Naive thymus-derived CD8-positive, alpha-beta T cell (primary cell): ENCODE results near the gene SRPRB. TPM values are rescaled to one million over a fixed set of nuclear protein-coding genes. Genes with fewer than 3 reads are reported as not detected.

Source experiments
- ATAC-seq, 2 donors: fragments of 150-1000 bp; cut with Tn5 transposase in 1 of 2; sonication (Bioruptor Pico), chemical (Tn5 transposase) in 1 of 2; 1 replicate in 1 of 2; 2 replicates in 1 of 2; pipeline ENCODE4 v1.10.0; 2021; ENCODE audit warnings: mild to moderate bottlenecking in 2 of 2, moderate library complexity in 2 of 2
- POLR2A ChIA-PET: fragments of 350-600 bp; sonication (Branson Sonifier 250); formaldehyde crosslinking; loops from one replicate; lab custom pipeline; 2021; ENCODE audit warnings: antibody characterized with exemption; lab: Charles Lee
- DNase-seq, 10 donors: peaks; one replicate each; pipeline versions ENCODE4 v3.0.0 to v3.0.0-alpha.2; 2020 to 2022
- H3K27ac Mint-ChIP-seq, 10 donors: one replicate each; pipeline ENCODE4 v1.8.0; 2020 to 2022; ENCODE audit warnings: mild to moderate bottlenecking in 10 of 10, mixed read lengths in 10 of 10, moderate library complexity in 4 of 10, inconsistent platforms in 1 of 10
- H3K27me3 Mint-ChIP-seq, 5 donors: one replicate each; pipeline ENCODE4 v1.8.0; 2021 to 2022; ENCODE audit warnings: mixed read lengths in 5 of 5
- H3K36me3 Mint-ChIP-seq, 3 donors: one replicate each; pipeline ENCODE4 v1.8.0; 2020 to 2022; ENCODE audit warnings: mixed read lengths in 3 of 3, mild to moderate bottlenecking in 2 of 3, inconsistent platforms in 1 of 3
- H3K4me1 Mint-ChIP-seq, 4 donors: one replicate each; pipeline ENCODE4 v1.8.0; 2021 to 2022; ENCODE audit warnings: mixed read lengths in 4 of 4
- H3K4me3 Mint-ChIP-seq, 10 donors: one replicate each; pipeline ENCODE4 v1.8.0; 2020 to 2022; ENCODE audit warnings: mild to moderate bottlenecking in 10 of 10, mixed read lengths in 10 of 10, moderate library complexity in 6 of 10, inconsistent platforms in 1 of 10
- H3K9me3 Mint-ChIP-seq, 9 donors: one replicate each; pipeline ENCODE4 v1.8.0; 2020 to 2022; ENCODE audit warnings: mixed read lengths in 9 of 9, mild to moderate bottlenecking in 3 of 9, inconsistent platforms in 1 of 9, moderate library complexity in 1 of 9
- polyA plus RNA-seq, 3 donors: library from polyadenylated mRNA; unstranded; fragments of 300-500 nt; fragmentation: Illumina TruSeq; gene quantifications; one replicate each; pipeline ENCODE4 v1.2.3, GENCODE V29; 2021
- total RNA-seq, 8 experiments: library from RNA in 2 of 8; stranded (reverse) in 2 of 8; gene quantifications; one replicate each; pipeline ENCODE4 v1.2.3 and lab custom pipeline; 2021 to 2026

The SRPRB gene
- total and polyA plus RNA-seq, 5 experiments from 2014 or later, result 34.4 to 48.7 (median 38.2) TPM

DNA sequence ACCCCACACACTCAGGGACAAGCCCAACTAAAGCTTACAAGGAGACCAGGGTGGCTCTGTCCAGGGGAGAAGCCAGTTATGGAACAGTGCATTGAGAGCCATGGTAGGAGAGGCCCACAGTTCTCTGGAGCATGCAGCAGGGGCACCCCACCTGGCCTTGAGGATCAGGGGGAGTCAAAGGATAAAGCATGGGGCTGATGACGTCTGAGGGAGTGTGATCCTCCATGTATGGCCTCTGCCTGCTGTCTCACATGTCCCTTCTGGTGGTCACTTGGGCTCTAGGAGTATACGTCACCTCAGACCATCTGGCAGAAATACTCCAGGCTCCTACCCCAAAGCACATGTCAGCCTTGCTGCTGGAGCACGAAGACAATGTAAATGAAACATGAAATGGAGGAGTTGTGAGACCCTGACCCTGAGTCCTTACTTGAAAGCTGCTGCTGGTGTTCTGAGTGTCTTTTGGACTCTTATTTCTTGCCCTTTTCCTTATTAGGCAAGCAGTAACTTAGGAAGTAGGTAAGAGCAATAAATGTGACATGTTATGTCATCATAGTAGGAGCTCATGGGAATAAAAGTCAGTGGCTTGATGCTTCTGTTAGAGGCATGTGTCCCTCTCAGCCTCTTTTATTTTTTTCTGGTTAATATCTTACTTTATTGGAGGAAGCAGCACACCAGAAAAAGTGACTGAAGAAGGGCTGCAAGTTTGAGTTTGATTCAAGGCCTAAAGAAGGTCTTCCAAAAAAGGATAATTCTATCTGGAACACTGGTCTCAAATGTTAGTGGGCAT lies 15.5 kb downstream of the SRPRB start:
- POLR2A ChIA-PET, result no interaction called here
- ATAC-seq, result no peak
- peaks cover 0 to 4% (median 0%) of the 10 kb centered on the region in 4 donors for H3K4me1 Mint-ChIP-seq
- H3K27me3 Mint-ChIP-seq, result no peaks in the 10 kb centered on the region
- H3K27ac Mint-ChIP-seq, result peak overlapping the region in 1 of 10 donors; percentile 48
- H3K4me3 Mint-ChIP-seq, result no peak overlapping the region
- no peaks in the 10 kb centered on the region for H3K9me3 Mint-ChIP-seq
- DNase-seq, result no peak
- H3K36me3 Mint-ChIP-seq, result peaks cover 0 to 87% (median 23%) of the 10 kb centered on the region in 3 donors

DNA sequence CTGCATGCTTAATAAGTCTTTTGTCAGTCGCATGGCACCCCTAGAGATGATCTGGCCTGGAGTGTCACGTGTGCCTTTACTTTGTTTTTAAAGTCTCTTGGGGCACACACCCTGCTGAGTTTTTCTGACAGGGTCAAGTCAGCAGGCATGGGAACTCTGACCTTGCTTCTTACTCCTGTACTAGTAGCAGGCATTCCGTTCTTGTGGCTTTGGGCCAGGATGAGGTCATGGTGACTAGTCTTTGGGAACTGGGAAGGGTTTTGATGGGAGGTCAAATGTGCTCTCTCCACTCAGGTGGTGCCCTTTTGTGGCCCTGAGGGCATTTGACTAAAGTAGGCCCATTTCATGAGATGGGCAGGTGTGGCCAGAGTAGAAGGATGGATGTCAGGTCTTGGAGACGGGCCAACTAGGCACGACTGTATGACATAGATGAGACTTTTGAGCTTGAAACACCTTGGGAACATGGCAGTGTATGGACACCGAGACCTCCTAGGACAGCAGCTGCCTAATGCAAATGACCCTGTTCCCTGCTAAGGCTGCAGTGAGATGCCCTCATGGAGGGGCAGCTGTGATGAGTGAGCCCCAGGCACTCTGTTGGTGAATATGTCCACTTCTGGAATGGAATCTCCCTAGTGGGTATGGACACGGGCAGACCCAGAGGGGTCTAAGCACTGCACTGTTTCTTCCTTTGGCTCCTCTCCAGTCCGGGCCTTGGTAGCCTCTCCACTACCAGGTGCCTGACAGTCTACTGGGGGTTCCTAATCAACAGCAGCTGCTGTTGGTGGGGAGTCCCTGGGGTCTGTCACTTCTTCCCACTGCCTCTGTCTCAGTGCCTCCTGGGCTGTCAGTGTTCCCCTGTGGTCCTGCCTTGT lies 16.4 kb downstream of the SRPRB start:
- Mint-ChIP-seq H3K9me3 (no peaks in the 10 kb centered on the region), H3K27ac (peak overlapping the region in 4 of 10 donors; percentile 13 to 60 (median 24)), H3K4me1 (peaks cover 0 to 4% (median under 1%) of the 10 kb centered on the region in 4 donors), H3K36me3 (peaks cover 0 to 84% (median 22%) of the 10 kb centered on the region in 3 donors), H3K27me3 (no peaks in the 10 kb centered on the region), H3K4me3 (no peak overlapping the region)
- DNase-seq (no peak), ATAC-seq (no peak)
- POLR2A ChIA-PET, result no interaction called here

DNA sequence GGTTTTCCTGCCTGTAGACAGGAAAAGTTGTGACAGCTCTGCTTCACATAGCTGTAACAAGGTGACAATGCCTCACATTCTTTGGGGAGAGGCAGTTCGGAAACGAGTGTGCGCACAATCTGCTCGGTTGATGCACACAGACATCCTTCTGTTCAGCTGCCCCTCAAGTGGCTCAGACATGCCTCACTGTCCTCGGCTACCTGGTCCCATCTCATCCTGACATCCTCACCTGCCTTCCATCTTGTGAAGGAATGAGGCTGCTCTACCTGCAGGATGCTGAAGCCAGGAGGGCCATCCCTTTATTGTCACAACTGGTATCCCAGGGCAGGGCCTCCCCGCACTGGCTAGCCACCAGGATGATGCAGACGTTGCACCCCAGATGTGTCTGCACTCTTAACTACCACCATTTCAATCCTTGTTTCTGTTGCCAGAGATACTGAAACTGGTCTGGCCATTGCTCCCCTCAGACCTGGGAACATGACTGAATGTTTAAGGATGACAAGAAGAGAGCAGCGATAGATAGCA lies 19.4 kb downstream of the SRPRB start:
- Mint-ChIP-seq H3K36me3 (peaks cover 0 to 63% (median 18%) of the 10 kb centered on the region in 3 donors), H3K4me3 (no peak overlapping the region), H3K9me3 (no peaks in the 10 kb centered on the region), H3K4me1 (peaks cover 0 to 4% (median under 1%) of the 10 kb centered on the region in 4 donors), H3K27me3 (no peaks in the 10 kb centered on the region), H3K27ac (no peak overlapping the region)
- ATAC-seq (no peak), DNase-seq (no peak)
- POLR2A ChIA-PET, result no interaction called here

DNA sequence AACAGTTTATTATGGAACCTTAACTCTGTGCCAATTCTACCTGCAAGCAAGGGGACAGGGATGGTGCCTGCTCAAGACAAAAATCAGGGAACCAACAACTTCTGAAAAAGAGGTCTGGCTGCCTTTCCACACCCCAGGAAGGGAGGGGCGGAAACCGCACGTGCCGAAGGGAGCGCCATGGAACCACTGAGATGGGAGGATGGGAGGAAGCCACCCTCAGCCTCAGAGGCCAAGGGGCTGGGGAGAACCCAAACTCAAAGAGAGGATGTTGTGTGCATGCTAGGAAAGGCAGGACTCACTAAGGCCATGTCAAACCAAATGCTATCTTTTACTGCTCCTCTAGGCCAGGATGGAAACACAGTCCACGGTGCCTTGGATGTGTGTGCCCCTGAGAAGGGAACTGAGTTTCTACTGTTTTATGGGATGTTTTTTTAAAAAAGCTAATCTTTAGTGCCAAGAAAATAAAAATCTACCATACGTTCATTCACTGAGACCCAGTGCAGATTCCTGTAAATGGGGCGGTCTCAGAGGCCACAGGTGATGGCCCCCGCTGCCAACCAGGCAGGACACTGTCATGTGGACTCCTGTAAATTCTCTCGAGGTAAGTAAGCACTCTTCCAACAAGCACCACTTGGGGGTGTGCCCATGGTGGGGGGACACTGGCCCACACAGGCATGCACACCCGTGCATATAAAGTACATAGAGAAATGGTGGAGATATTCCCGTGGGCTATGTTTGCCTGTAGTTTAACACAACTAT lies 20.5 kb downstream of the SRPRB start:
- no peak for ATAC-seq
- H3K9me3 Mint-ChIP-seq, result no peaks in the 10 kb centered on the region
- DNase-seq, result no peak
- H3K27ac Mint-ChIP-seq, result peak overlapping the region in 1 of 10 donors; percentile 52
- H3K36me3 Mint-ChIP-seq, result peaks cover 0 to 51% (median 17%) of the 10 kb centered on the region in 3 donors
- no peaks in the 10 kb centered on the region for H3K27me3 Mint-ChIP-seq
- H3K4me3 Mint-ChIP-seq, result no peak overlapping the region
- POLR2A ChIA-PET, result no interaction called here
- peaks cover 0 to 8% (median under 1%) of the 10 kb centered on the region in 4 donors for H3K4me1 Mint-ChIP-seq

DNA sequence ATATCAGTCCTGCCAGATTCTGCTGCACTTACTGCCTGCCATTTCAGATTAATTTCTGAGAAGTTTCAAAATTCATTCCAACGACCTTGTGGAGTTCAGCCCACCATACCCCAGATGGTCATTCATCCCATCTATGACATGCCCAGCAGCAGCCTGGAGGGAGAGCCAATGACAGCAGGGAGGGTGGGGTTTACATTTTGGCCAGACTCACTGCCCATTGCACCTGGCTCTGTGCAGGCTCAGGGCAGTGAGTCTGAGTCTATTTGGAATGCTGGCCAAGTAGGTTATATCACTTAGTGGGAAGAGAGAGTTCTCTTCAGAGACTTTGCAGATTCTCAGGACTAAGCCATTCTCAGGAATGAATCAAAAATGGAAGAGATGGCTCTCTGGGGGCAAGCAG lies 21.5 kb downstream of the SRPRB start:
- ATAC-seq (no peak), DNase-seq (no peak)
- H3K36me3 Mint-ChIP-seq, result peaks cover 0 to 42% (median 17%) of the 10 kb centered on the region in 3 donors
- H3K4me3 Mint-ChIP-seq, result no peak overlapping the region
- POLR2A ChIA-PET, result no interaction called here
- H3K4me1 Mint-ChIP-seq, result peaks cover 0 to 8% (median under 1%) of the 10 kb centered on the region in 4 donors
- no peaks in the 10 kb centered on the region for H3K27me3 Mint-ChIP-seq
- no peaks in the 10 kb centered on the region for H3K9me3 Mint-ChIP-seq
- H3K27ac Mint-ChIP-seq, result peak overlapping the region in 1 of 10 donors; percentile 15

DNA sequence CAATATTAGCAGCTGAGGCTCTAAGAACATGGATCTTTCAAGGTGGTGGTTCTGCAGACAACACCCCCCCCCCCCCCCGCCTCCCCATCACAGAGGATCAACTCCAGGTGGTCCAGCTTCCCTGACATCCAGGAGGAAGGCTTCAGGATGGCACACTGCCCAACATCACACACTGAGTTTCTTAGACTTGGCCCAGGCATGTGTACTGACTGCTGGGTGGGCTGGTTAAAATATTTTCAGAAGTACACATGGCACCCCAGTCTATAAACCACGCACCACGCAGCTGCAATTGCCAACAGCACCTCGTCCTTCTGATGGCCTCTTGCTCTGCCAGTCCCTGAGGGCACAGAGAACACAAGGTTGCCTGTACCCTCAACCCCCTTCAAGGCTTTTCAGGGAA lies 22.1 kb downstream of the SRPRB start:
- peaks cover 0 to 36% (median 14%) of the 10 kb centered on the region in 3 donors for H3K36me3 Mint-ChIP-seq
- no peak overlapping the region for H3K4me3 Mint-ChIP-seq
- POLR2A ChIA-PET, result no interaction called here
- peak overlapping the region in 1 of 10 donors; percentile 75 for H3K27ac Mint-ChIP-seq
- DNase-seq, result no peak
- peaks cover 0 to 8% (median under 1%) of the 10 kb centered on the region in 4 donors for H3K4me1 Mint-ChIP-seq
- no peaks in the 10 kb centered on the region for H3K27me3 Mint-ChIP-seq
- no peak for ATAC-seq
- H3K9me3 Mint-ChIP-seq, result no peaks in the 10 kb centered on the region

DNA sequence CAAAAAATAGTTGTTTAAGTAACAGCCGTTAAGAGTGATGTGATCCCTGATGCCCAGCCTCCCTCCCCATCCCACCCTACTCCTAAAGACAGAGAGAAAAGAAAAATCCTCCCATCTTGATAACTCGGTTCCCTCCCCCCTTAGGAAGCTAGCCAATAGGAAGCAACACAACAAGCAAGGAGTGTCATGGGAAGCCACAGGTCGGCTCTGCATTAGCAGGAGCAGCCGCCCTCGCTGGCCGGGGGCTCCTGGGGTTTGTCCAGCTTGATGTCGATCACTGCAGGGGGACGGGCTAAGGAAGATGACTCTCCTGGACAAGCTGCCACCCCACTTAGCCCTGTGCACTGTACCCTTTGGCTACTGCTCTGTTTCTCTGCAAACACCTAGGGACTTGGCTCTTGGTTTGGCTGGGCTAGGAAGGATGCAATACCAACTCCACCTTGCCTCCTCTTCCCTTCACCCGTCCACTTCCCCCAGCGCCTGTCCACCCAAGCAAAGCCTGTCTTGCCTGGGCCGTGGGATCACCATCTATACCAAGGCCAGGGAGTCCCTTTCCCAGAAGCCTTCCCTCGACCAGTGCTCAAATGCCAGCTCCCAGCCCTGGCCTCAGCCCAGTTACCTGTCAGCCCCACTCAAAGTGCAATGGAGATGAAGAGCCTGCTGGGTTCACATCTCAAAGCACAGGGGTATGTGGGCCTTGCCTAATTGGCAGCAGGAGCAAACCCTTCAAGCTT lies 23.1 kb downstream of the SRPRB start:
- H3K27ac Mint-ChIP-seq, result no peak overlapping the region
- peaks cover 0 to 3% (median 0%) of the 10 kb centered on the region in 5 donors for H3K27me3 Mint-ChIP-seq
- DNase-seq (no peak), ATAC-seq (no peak)
- peaks cover 0 to 8% (median under 1%) of the 10 kb centered on the region in 4 donors for H3K4me1 Mint-ChIP-seq
- H3K36me3 Mint-ChIP-seq, result peaks cover 0 to 27% (median 5%) of the 10 kb centered on the region in 3 donors
- POLR2A ChIA-PET, result no interaction called here
- no peak overlapping the region for H3K4me3 Mint-ChIP-seq
- H3K9me3 Mint-ChIP-seq, result no peaks in the 10 kb centered on the region

DNA sequence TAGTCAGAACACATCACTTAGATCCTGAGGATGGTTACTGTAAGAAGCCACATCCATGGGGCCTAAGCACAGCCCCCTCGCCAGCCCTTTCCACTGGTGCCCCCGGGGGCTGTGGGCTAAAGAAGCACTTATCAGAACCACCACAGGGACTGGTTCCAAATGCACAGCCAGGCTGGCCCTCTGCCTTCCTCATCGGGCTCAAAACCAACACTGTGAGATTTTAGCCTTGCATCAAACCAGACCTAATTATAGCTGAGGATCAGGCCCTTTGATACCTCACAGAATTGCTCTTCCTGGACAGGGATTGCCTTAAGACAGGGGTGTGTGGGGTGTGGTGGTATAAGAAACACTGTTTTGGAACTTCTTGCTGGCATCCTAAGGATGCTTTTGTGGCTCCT lies 23.7 kb downstream of the SRPRB start:
- Mint-ChIP-seq H3K9me3 (no peaks in the 10 kb centered on the region), H3K4me3 (no peak overlapping the region), H3K4me1 (peaks cover 0 to 8% (median under 1%) of the 10 kb centered on the region in 4 donors), H3K36me3 (peaks cover 0 to 22% (median 0%) of the 10 kb centered on the region in 3 donors), H3K27me3 (peaks cover 0 to 3% (median 0%) of the 10 kb centered on the region in 5 donors), H3K27ac (no peak overlapping the region)
- POLR2A ChIA-PET, result no interaction called here
- ATAC-seq (no peak), DNase-seq (no peak)

DNA sequence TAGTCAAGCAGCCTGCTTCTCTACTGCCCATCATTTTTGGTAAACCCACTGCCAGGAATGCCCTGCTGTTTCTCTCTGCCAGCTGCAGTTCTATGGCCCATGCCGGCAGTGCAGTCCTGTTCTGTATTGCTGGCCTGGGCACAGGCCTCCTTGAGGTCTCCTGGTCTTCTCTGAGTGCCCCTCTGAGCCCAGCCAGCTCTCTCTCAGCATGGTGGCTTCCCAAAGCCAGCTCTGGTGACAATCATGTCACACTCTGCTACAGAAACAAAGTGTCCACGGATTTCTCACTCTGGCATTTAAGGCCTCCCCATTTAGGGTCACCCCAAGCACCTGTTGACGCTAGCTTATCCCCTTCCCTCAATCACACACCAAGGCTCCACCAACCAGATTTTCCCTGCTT lies 24.5 kb downstream of the SRPRB start:
- H3K4me1 Mint-ChIP-seq, result peaks cover 0 to 8% (median under 1%) of the 10 kb centered on the region in 4 donors
- DNase-seq (no peak), ATAC-seq (no peak)
- no peak overlapping the region for H3K4me3 Mint-ChIP-seq
- peaks cover 0 to 4% (median 0%) of the 10 kb centered on the region in 5 donors for H3K27me3 Mint-ChIP-seq
- POLR2A ChIA-PET, result no interaction called here
- H3K36me3 Mint-ChIP-seq, result peaks cover 0 to 17% (median 0%) of the 10 kb centered on the region in 3 donors
- H3K9me3 Mint-ChIP-seq, result no peaks in the 10 kb centered on the region
- H3K27ac Mint-ChIP-seq, result peak overlapping the region in 1 of 10 donors; percentile 60

DNA sequence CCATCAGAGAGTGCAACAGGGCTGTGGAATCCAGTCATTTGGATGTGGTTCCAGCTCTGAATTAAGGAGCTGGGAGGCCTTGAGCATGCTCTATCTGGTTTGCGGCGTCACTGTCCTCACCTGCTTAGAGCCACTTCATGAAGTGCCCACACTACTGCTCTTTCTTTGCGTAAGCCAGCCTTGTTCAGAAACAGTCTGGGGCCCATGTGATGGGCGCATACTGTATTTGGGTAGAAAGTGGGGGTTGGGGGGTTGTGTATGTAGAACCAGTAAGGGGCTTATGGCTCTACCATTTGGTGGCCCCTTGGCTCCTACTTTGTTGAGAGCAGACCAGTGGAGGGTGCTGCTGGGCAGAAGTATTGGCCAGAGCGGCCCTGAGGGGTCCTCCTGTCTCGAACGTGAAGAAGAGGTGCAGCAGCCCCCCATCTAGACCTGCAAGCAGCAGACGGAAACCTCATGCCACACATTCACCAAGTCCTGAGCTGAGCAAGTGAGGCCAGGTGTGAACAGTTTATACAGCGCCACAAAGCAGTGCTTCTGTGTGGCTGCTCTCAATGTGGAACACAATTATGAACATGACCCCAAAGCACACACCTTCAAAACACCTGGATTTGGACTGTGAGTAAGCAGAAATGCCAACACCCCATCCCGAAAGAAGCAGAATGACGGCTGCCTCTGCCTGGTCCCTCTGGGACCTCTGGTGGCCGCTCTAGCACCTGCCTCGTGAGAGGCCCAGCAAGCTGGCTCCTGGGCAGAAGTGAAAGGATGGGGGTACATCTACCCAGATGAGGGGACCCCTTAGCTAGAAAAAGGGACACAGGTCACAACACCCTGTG lies 26.6 kb downstream of the SRPRB start:
- DNase-seq (peak in 1 of 10 donors; percentile 7), ATAC-seq (no peak)
- H3K36me3 Mint-ChIP-seq, result peaks cover 0 to under 1% (median 0%) of the 10 kb centered on the region in 3 donors
- peak overlapping the region in 1 of 10 donors; percentile 38 for H3K27ac Mint-ChIP-seq
- POLR2A ChIA-PET, result no interaction called here
- H3K4me1 Mint-ChIP-seq, result peaks cover 0 to 6% (median under 1%) of the 10 kb centered on the region in 4 donors
- no peaks in the 10 kb centered on the region for H3K9me3 Mint-ChIP-seq
- peaks cover 0 to 6% (median 0%) of the 10 kb centered on the region in 5 donors for H3K27me3 Mint-ChIP-seq
- H3K4me3 Mint-ChIP-seq, result no peak overlapping the region

DNA sequence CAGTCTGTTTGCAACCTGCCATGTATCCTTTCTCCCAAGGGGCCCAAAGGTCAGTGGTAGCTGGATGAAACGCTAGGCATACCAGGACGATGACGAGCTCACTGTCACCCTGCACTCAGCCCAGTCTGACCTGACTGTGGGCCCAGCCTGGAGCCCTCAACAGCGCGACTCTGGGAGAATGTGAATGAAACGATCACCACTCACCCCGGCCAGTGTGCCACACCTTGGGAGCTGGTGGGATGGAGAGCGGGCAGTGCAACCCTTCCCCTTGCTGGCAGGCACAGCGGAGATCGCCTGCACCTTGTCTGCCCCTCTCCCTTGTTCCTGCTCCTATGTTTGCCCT lies 27.2 kb downstream of the SRPRB start:
- Mint-ChIP-seq H3K4me1 (peaks cover 0 to 6% (median under 1%) of the 10 kb centered on the region in 4 donors), H3K27ac (no peak overlapping the region), H3K27me3 (peaks cover 0 to 6% (median 0%) of the 10 kb centered on the region in 5 donors), H3K4me3 (no peak overlapping the region), H3K9me3 (no peaks in the 10 kb centered on the region), H3K36me3 (no peaks in the 10 kb centered on the region)
- POLR2A ChIA-PET, result no interaction called here
- DNase-seq, result no peak
- ATAC-seq, result no peak
